ENCODE data around the gene TBC1D25.

Gene TBC1D25

DNA sequence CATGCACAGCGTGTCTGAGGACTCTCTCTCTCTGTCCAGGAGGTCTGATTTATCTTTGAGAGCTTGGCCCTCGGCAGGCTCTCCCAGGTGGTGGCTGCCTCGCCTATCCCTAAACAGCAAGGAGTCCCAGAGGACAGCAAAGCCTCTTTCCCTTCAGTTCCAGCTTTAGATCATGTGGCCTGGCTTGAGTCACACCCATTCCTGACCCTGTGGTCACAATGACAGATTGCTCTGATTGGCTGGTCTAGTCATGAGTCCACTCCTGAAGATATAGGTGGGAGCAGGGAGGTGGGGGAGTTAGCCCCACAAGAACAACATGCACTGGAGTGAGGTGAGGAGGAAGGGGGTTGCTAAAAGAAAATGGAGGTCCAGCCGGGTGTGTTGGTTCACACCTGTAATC, 42.9 kb upstream of the TBC1D25 start:
- Histone ChIP-seq H3K4me1 (ENCODE audit: insufficient read depth, low read length, severe bottlenecking) (no peaks in the 10 kb centered on the region), H3K9me3 (ENCODE audit: low read length) (no peaks in the 10 kb centered on the region), H4K20me1 (ENCODE audit: insufficient read depth, low read length) (no peaks in the 10 kb centered on the region), H2AFZ (ENCODE audit: low read length) (no peak overlapping the region), H3K4me3 (ENCODE audit: low read depth, low read length, poor library complexity, severe bottlenecking) (no peak overlapping the region), H3K9me2 (ENCODE audit: low read depth, low read length) (no peaks in the 10 kb centered on the region), H3K9ac (ENCODE audit: low read length) (no peak overlapping the region), H3K27ac (ENCODE audit: low read depth, low read length, poor library complexity, severe bottlenecking) (no peak overlapping the region), H3F3A (ENCODE audit: insufficient read depth, low read length) (no peaks in the 10 kb centered on the region), H3K79me2 (ENCODE audit: insufficient read depth, low read length) (no peaks in the 10 kb centered on the region), H3K4me2 (ENCODE audit: low read length) (no peak overlapping the region), H3K27me3 (ENCODE audit: insufficient read depth, low read length) (no peaks in the 10 kb centered on the region), H3K36me3 (ENCODE audit: insufficient read depth, low read length) (no peaks in the 10 kb centered on the region)
- TF ChIP-seq CTCF (IDR thresholded peaks at IDR 0.05; ENCODE audit: low read length) (no peak), EZH2 (IDR thresholded peaks at IDR 0.05; ENCODE audit: borderline replicate concordance, low read length) (no peak)

DNA sequence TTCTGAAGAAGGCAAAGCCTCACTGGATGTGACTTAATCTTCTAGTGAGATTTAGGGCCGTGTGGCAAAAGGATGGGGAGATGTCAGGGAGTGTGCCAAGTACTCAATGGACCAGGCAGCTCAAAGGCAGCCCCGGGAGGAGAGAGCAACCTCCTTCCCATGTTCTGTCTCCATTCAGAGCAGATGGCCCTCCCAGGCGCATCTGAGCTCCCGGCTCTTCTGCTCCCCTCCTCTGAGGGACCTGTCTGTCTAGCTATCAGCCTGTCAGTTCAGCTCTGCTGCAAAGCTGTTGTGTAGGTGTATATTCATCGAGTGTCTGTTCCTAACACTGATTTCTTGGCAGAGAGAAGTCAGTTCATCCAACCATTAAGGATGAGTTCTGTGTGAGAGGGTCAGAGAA, 41.6 kb upstream of the TBC1D25 start:
- Histone ChIP-seq H3K4me2 (ENCODE audit: low read length) (no peak overlapping the region), H3F3A (ENCODE audit: insufficient read depth, low read length) (no peaks in the 10 kb centered on the region), H3K9me2 (ENCODE audit: low read depth, low read length) (no peaks in the 10 kb centered on the region), H3K4me1 (ENCODE audit: insufficient read depth, low read length, severe bottlenecking) (no peaks in the 10 kb centered on the region), H2AFZ (ENCODE audit: low read length) (no peak overlapping the region), H3K9ac (ENCODE audit: low read length) (no peak overlapping the region), H4K20me1 (ENCODE audit: insufficient read depth, low read length) (no peaks in the 10 kb centered on the region), H3K79me2 (ENCODE audit: insufficient read depth, low read length) (no peaks in the 10 kb centered on the region), H3K27ac (ENCODE audit: low read depth, low read length, poor library complexity, severe bottlenecking) (no peak overlapping the region), H3K9me3 (ENCODE audit: low read length) (no peaks in the 10 kb centered on the region), H3K4me3 (ENCODE audit: low read depth, low read length, poor library complexity, severe bottlenecking) (no peak overlapping the region), H3K36me3 (ENCODE audit: insufficient read depth, low read length) (no peaks in the 10 kb centered on the region), H3K27me3 (ENCODE audit: insufficient read depth, low read length) (no peaks in the 10 kb centered on the region)
- no peak for TF ChIP-seq EZH2 (IDR thresholded peaks at IDR 0.05; ENCODE audit: borderline replicate concordance, low read length)
- TF ChIP-seq CTCF (IDR thresholded peaks at IDR 0.05; ENCODE audit: low read length) = no peak

- H3K36me3 ChIP-seq (ENCODE audit: insufficient read depth, low read length) = no peaks in the 10 kb centered on the region
- H3K9ac ChIP-seq (ENCODE audit: low read length) = no peak overlapping the region
- no peak overlapping the region for H3K4me2 ChIP-seq (ENCODE audit: low read length)
- H4K20me1 ChIP-seq (ENCODE audit: insufficient read depth, low read length) = no peaks in the 10 kb centered on the region
- no peaks in the 10 kb centered on the region for H3K27me3 ChIP-seq (ENCODE audit: insufficient read depth, low read length)
- H3K4me1 ChIP-seq (ENCODE audit: insufficient read depth, low read length, severe bottlenecking) = no peaks in the 10 kb centered on the region
- no peaks in the 10 kb centered on the region for H3K9me3 ChIP-seq (ENCODE audit: low read length)
- no peaks in the 10 kb centered on the region for H3K79me2 ChIP-seq (ENCODE audit: insufficient read depth, low read length)
- H3K4me3 ChIP-seq (ENCODE audit: low read depth, low read length, poor library complexity, severe bottlenecking) = no peak overlapping the region
- H3K27ac ChIP-seq (ENCODE audit: low read depth, low read length, poor library complexity, severe bottlenecking) = no peak overlapping the region
- H2AFZ ChIP-seq (ENCODE audit: low read length) = no peak overlapping the region
- H3K9me2 ChIP-seq (ENCODE audit: low read depth, low read length) = no peaks in the 10 kb centered on the region
- H3F3A ChIP-seq (ENCODE audit: insufficient read depth, low read length) = no peaks in the 10 kb centered on the region
- TF ChIP-seq EZH2 (IDR thresholded peaks at IDR 0.05; ENCODE audit: borderline replicate concordance, low read length) = no peak
Measured at GRCh38 chrX:48498374-48498809, 41.1 kb upstream of the TBC1D25 start.

DNA sequence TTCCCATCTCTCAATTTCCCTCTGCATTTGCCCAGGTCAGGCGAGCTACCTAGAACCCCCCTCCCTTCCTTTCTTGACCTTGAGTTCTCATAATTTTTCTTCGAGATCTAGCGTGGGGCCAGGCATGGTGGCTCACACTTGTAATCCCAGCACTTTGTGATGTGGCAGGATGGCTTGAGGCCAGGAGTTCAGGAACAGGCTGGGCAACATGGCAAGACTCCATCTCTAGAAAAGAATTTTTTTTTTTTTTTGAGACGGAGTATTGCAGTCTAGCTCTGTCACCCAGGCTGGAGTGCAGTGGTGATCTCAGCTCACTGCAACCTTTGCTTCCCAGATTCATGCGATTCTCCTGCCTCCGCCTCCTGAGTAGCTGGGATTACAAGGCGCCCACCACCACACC, 35.3 kb upstream of the TBC1D25 start:
- no peak for TF ChIP-seq CTCF (IDR thresholded peaks at IDR 0.05; ENCODE audit: low read length)
- no peak for TF ChIP-seq EZH2 (IDR thresholded peaks at IDR 0.05; ENCODE audit: borderline replicate concordance, low read length)
- H3K27me3 ChIP-seq (ENCODE audit: insufficient read depth, low read length) = no peaks in the 10 kb centered on the region
- no peaks in the 10 kb centered on the region for H3K36me3 ChIP-seq (ENCODE audit: insufficient read depth, low read length)
- H3K27ac ChIP-seq (ENCODE audit: low read depth, low read length, poor library complexity, severe bottlenecking) = no peak overlapping the region
- no peaks in the 10 kb centered on the region for H4K20me1 ChIP-seq (ENCODE audit: insufficient read depth, low read length)
- peaks cover 3% of the 10 kb centered on the region for H3K4me1 ChIP-seq (ENCODE audit: insufficient read depth, low read length, severe bottlenecking)
- H3F3A ChIP-seq (ENCODE audit: insufficient read depth, low read length) = no peaks in the 10 kb centered on the region
- H3K4me2 ChIP-seq (ENCODE audit: low read length) = no peak overlapping the region
- H3K4me3 ChIP-seq (ENCODE audit: low read depth, low read length, poor library complexity, severe bottlenecking) = no peak overlapping the region
- no peak overlapping the region for H3K9ac ChIP-seq (ENCODE audit: low read length)
- no peaks in the 10 kb centered on the region for H3K9me2 ChIP-seq (ENCODE audit: low read depth, low read length)
- no peaks in the 10 kb centered on the region for H3K79me2 ChIP-seq (ENCODE audit: insufficient read depth, low read length)
- no peak overlapping the region for H2AFZ ChIP-seq (ENCODE audit: low read length)
- H3K9me3 ChIP-seq (ENCODE audit: low read length) = no peaks in the 10 kb centered on the region
